HG03066 (cell line): ENCODE results near the gene KCTD3.

ENCODE experiments used
- ATAC-seq: cut with Tn5 transposase; IDR thresholded peaks from one replicate; pipeline ENCODE4 v1.9.1; 2021; ENCODE audit warnings: low read depth; ENCODE audit not compliant: unreplicated experiment

The KCTD3 gene

DNA sequence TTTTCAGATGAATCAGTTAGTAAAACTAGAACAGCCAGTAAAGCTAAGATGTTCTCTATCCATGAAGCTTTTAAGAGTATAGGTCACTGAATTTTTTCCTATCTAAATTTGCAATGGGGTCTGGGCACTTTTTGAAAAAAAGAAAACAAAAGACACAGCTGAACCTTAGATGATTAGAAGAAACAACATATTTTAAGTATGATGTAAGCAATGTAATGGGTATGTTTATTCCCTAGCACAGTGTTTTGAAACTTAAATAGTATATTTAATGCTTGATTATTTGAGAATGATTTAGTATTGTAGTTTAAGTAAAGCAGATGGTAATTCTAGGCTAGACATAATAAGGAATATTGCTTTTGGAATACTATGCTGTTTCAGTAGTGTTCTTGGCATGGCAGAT is 36.2 kb downstream of the KCTD3 start:
- ATAC-seq = no peak

DNA sequence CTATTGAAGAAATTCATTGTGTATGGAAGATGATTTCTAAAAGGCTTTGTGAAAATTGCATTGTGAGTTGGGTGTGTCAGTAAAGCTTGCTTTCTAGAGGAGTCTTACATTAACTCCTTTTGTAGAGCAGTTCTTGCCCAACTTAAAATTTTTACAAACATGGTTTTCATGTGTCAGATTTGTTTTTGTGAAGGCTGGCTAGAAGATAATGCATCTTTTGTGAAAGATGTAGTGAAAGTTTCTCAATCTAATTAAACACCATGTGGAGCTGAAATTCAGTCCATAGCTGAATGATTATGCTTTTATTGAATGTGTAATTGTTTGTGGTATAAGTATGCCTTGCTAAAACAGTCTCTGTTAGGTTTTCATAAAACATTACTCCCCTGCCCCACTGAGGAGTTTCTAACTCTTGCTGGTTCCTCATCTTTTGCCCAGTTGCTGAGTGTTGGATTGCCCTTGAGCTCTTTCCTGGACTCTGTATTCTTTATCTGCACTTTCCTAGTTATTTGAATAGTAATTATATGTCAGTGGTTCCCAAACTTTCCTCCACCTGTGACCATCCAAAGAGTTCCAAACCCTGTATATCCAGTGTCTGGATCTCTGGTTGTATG is 38.0 kb downstream of the KCTD3 start:
- no peak for ATAC-seq

DNA sequence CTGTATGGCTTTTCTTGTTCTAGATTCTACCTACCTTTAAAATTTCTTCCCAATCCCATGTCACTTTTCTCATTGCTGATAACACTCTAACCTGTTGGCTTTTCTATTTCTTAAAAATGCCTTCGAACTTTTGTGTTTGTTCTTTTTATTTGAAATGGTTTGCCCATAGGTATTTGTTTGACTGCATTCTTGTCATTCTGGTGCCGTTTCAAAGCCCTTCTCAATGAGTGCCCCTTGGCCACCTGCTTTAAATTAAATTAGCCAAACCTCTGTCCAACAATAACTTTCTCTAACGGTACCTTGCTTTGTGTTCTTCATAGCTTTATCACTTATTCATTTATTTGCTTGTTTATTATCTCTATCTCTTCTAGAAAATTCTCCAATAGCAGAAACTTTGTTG is 38.9 kb downstream of the KCTD3 start:
- no peak for ATAC-seq

DNA sequence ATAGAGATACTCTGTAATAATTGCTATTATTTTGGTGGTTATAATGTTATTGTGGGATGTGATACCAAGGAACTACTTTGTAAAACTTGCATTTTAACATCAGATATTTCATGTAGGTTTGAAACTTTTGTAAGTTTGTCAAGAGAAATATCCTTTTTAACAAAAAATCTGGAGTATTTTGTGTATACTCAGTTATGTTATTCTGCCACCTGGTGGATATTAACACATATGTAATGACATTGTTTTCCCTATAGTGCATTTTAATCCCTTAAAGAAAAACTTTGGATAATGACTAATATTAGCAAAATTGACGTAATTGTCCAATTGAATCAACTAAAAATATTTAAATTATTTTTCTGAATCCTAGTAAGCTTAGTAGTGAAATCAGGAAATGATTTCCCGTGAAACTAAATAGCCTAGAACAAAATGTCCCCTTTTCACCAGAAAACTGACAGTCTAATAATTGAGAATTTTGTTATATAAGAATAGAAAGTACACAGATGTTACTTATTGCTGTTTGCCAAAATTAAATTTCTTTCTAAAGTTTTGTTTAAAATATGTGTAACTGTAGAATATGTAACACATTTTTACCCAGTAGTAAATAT is 39.6 kb downstream of the KCTD3 start:
- ATAC-seq = no peak

DNA sequence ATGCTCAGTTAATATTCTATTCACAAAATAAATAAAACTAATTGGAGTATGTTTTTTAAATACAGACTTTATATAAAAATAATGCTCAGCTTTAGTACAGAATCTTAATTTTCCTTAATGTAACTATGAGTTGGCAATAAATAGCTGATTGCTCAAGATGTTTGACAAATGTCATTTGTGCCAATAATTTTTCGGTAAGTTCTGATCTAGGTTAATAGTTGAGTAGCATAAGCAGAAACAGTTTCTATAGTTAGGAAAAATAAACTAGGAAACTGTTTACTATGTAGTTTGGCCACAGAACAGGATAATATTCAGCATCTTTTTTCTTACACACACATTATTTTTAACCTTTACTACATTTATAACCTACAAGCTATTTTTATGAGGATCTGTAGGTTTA is 40.3 kb downstream of the KCTD3 start:
- no peak for ATAC-seq

DNA sequence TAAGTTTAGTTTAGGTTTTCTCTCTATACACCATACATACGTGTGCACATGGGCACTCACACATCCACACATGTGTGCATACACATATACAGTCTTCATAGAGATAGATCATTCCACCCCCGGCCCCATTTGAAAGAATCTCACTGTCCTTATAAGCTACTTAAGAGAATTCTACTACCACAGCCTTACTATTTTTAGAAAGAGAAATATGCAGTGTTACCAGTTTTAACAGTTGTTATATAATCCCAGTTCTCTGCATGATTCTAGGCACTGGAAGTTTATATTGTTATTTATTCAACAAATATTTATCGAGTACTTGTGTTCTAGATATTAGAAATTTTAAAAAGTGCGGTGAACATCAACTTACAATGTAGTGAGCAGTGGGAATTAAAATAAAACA is 41.5 kb downstream of the KCTD3 start:
- ATAC-seq = no peak

DNA sequence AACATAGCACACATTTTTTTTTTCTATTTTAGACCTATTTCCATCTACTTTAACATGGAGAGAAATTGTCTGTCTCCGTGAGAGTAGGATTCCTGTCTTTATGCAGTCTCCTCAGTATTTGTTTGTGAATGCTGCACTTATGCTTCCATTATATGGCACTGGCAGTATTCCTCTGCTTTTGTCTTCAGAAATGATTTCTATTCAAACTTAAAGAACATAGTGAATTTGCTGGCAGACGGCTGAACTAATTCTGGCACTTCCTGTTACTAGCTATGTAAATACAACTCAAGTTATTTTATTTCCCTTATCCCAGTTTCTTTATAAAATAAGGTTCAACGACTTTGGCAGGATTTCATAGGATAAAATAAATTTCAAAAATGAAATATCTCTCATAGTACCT is 45.3 kb downstream of the KCTD3 start:
- ATAC-seq = no peak

DNA sequence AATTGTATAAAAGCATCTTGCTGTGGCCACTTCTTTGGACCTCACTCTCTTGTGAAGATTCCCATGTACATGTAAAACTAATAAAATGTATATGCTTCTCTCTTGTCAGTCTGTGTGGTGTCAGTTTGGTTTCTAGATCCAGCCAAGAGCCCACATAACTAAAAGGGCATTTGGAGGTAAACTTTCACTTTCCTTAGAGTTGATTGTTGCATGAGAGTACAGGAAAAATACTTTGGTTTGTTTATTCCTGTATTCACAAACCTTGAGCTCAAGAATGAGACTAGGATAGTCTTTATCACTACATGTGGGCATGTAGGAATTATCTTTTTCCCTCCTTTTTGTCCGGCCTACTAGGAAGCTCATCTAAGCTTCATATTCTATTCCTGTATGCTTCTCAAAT is 50.9 kb downstream of the KCTD3 start:
- ATAC-seq = peak; percentile 56

DNA sequence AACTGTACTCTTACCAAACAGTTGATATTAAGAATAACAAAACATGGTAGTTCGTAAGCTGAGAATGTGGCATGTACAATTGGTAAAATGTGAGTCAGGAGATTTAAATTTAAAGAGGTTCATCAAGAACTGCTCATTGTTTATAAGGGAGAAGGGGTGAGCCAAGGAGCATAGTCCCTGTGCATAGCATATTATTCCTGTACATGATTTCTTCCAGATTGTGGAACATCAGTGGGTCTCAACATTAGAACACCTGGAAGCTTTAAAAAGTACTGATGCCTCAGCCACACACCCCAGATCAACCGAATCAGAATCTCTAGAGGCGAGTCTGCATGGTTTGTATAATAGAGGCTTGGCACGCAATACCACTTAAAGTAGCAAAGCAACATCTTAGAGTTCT is 56.1 kb downstream of the KCTD3 start:
- no peak for ATAC-seq

DNA sequence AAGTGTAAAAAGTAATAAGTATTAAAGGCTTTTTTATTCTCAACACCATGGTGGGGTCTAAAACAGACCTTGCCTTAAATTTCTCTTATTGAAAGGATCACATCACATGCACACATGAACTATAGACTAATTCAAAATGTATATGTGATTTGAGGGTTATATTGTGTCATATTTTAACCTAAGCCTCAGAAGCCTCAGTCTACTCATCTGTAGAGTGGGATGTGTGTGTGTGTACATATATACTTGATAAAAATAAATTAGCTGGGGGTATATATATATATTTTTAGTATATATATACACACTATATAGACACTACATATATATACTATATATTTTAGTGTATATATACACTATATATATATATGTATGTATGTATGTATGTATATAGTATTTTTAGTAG is 58.8 kb downstream of the KCTD3 start:
- ATAC-seq = no peak

DNA sequence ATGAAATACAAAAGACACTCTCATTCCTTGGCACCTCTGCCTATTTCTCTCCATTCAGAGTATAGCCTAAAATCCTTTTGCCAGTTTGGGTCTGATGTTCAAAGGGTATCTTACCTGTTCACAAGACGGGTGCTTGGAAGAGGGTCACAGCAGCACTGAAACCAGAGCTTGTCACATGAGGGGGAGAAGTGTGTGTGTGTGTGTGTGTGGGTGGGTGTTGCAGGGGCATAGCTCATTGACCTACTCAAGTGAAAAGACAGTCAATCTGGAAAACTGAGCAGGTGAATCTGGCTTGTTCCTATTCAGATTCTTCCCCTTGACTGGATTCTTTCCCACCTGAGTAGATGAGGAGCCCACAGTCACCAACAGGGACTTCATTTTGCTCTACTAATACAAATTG is 63.9 kb downstream of the KCTD3 start:
- no peak for ATAC-seq

DNA sequence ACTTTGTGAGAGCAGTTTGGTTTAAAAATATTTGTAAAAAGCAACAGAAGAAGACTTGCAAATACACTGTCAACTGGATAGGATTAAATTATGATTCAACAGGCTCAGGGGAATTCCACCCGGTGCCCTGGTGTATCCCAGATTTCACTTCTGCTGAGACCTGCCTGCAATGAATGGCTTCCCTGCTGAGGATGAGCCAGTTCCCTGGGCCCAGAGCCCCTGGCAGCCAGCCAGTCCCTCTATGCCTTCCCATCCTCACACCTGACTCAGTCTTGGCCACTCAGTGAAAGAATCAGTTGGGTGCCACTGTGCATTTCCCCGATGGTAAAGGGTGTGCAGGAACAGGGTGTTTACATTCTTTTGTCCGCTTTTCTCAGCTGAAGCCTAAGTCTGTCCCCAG is 64.4 kb downstream of the KCTD3 start:
- no peak for ATAC-seq

DNA sequence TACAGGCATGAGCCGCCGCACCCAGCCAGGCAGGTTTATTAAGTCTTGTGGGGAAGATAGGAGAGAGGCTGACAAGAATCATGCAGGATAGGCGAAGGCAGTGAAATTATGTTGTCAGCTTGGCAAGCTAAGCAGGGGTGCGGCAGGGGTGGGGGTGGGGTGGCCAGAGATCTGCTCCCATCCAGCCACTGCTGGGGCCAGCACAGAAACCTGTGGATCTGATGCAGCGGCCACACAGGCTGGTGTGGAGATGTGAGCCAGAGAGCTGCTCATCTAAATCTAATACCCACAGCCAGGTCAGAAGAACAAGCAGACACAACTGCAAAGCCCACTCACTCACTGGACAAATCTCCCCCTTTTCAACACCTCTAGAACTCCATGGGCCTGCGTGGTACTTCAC is 68.7 kb downstream of the KCTD3 start:
- no peak for ATAC-seq

DNA sequence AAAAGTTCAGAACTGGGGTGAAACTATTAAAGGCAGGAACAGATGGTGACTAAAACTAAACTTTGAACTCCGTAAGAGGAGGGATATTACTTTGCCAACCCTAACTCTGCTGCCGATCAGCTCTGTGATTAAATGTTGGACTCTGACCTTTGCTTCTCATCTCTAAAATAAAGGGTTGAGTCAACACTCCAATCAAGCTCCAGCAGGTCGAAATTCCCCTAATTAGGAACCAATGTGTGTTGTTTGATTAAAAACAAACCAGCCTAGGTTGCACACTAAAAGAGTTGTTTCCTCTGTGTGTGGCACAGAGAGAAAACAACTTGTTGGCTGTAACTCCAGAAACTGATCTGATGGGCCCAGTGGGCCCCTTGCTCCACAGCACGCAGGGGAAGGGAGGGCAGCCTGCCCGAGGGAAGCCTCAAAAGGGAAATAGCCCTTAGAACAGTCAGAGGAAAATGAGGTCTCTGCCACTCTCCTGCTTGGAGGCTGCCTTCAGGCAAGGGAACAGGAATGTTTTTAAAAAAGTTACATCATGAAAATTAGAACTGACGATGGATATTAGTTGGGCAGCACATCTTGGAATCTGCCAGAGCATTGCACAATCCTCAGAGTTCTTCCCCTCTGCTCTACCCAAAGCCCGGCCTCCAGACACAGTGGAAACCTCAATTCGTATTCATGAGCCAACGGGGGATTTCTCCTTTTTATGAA is 69.3 kb downstream of the KCTD3 start:
- no peak for ATAC-seq

DNA sequence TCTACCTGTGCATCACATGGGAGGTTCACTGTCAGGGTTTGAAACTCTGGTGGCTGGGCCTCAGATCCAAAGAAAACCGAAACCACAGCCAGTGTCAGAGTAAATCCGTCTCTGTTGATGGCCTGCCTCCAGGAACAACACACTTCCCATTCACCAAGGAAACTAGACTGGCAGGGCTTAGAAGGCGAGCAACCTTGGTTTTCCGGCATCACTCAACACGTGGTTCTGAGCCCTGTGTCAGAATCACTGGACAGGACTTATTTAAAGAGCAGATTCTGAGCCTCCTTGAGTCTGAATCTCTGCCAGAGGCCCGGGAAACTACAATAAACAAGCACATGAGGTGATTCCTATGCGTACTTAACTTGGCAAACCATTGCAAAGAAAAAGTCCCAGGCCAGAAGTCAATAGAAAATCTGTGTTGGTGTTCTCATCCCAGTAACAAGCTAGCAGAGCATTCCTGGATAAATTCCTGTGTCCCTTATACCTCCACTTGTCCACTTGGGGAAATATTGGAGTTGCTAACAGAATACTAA is 70.0 kb downstream of the KCTD3 start:
- ATAC-seq = no peak

DNA sequence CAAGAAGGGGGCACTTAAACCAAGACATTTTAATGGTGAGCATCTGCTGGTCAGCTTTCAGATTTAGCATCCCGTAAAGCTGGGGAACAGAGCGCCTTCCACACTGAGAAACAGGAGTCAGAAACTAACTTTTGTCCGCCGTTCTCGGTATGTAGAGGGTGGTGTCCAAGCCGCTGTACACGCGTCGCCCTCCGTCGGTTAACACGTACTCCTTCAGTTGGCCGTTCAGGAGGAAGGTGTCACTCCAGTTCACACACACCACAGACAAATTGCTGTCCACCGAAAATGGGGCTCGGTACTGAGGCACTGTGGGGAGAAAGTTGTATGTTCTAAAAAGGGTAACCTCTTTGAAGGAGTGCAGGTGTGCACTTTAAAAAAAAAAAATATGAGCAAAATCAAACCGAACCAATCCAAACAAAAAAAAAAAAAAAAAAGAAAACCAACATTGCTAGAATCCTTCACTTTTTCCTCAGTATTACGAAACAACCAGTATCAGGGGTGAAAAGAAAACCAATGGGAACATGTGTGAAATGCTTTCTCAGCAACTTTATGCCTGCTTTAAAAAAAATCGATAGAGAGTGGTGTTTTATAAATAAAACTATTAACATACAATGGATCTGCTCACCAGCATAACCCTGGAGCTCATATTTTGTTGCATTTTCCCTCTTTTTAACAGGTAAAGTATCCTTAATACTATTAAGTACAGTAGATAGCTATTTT is 73.5 kb downstream of the KCTD3 start:
- no peak for ATAC-seq

DNA sequence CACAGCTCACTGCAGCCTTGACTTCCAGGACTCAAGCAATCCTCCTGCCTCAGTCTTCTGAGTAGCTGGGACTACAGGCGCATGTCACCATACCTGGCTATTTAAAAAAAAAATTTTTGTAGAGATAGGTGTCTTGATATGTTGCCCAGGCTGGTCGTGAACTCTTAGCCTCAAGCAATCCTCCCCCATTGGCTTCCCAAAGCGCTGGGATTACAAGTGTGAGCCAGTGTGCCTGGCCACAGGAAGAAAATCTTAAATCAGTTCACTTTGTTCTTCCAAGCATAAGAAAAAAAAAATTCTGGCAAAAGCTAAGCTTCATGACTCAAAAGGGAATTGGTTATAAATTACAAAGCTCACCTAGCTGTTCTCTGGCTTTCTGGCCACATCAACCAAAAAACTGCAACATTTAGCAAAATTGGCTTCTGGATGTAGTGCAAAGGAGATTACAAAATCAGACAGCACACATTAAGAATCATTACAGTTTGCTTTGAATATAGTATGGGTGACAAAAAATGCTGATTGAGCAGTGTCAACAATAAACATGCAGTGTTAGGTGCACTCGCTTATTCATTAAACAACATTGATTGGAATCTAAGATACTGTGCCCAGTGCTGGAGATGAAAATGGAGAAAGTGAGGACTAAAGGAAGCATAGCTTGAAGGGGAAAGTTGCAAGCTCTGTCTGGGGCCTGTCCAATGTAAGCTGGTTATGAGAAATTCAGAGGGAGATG is 76.7 kb downstream of the KCTD3 start:
- no peak for ATAC-seq

DNA sequence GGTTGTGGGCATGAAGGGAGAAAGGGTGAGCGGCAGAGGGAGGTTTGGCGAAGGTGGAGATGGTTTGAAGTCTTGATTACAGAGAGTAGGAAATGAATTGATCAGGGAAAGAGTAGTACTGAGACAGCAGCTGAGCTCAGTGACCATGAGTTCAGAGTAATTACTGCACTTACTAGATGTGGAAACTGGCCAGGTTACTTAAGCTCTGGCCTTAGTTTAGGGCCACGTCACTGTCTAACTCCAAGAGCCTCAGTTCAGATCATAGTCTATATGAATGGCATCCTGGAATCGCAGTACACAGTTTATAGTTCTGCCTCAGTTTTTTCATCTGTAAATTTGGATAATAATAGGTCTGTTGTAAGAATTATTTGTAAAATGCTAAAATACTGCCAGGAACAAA is 78.1 kb downstream of the KCTD3 start:
- ATAC-seq = no peak

DNA sequence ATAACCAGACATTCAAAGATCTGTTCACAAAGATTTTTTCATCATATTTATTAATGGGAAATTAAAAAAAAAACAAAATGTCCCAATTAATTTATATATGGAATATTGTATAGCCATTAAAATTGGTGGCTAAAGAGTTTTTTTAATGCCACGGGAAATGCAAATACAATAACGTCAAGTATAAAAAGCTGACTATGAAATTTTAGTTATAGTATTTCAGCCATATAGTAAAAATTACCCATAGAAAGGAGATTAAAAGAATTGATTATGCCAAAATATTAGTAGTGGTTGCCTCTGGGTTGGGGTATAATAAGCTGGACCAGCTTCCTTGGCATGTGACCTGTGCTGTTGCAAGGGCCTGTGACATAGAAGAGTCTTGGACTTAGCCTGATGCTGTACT is 78.8 kb downstream of the KCTD3 start:
- ATAC-seq = no peak

DNA sequence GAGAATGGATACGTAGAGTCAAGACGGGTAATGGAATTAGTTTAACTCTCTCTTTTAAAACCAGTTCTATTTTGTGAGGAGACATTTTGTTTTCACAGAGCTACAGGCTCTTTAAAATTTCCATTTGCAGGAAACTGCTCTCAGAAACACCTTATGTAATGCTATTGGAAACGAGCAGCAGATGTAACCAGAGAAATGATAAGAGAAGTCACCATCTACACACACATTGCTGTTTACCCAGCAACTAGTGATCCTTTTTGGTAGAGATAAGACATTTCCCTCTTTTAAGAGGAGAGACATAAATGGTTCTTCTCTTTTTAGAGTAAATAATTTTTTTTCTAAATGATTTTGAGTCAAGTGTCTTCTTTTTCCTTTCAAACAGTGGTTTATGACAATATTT is 80.6 kb downstream of the KCTD3 start:
- ATAC-seq = no peak

DNA sequence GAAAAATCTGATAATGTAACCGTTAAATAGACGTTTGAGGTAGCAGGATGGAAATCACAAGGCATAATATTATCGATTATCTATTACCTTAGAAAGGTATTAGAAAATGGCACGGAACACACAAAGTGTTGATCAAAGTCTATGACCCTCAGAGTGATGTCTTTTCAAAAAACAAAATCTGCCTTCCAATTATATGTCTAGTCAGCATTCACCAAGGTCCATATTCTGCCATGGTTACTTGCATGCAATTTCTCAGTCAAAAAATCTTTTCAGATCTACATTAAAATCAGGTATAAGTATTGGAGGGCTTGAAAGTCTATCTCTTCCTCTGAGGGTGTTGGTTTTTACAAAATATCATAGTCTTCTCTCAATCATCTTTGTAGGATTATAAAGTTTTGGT is 81.9 kb downstream of the KCTD3 start:
- ATAC-seq = no peak
